ENCODE results near the gene CERS6. TPM values are rescaled to one million over a fixed set of nuclear protein-coding genes. Genes with fewer than 3 reads are reported as not detected.

CERS6 gene
- total RNA-seq, 2 donors from 2014 or later = 11.2 to 18.5 TPM

GRCh38 chr2:168462543-168463045, 6.5 kb downstream of the CERS6 start:
- ATAC-seq (replicated peaks in 1 of 2) (no peak), DNase-seq (no peak)
- no peaks in the 10 kb centered on the region for H3K9me3 Mint-ChIP-seq
- no peak overlapping the region for H3K27ac Mint-ChIP-seq
- no peak overlapping the region for H3K4me3 Mint-ChIP-seq
- peaks cover under 1 to 5% of the 10 kb centered on the region in 2 donors for H3K36me3 Mint-ChIP-seq (ENCODE audit: insufficient read depth in 2 of 2)
- H3K4me1 Mint-ChIP-seq (ENCODE audit: low read depth) = peaks cover 87% of the 10 kb centered on the region
- H3K27me3 Mint-ChIP-seq (ENCODE audit: low read depth) = no peaks in the 10 kb centered on the region

GRCh38 chr2:168465594-168465993, 9.5 kb downstream of the CERS6 start:
- Mint-ChIP-seq H3K27me3 (ENCODE audit: low read depth) (no peaks in the 10 kb centered on the region), H3K27ac (no peak overlapping the region), H3K4me3 (peak overlapping the region; percentile 28 to 90), H3K4me1 (ENCODE audit: low read depth) (peaks cover 87% of the 10 kb centered on the region), H3K9me3 (no peaks in the 10 kb centered on the region), H3K36me3 (ENCODE audit: insufficient read depth in 2 of 2) (peaks cover 0 to 5% of the 10 kb centered on the region in 2 donors)
- ATAC-seq (replicated peaks in 1 of 2) = peak; percentile 85 to 86
- DNase-seq = peak; percentile 24 to 31

DNA sequence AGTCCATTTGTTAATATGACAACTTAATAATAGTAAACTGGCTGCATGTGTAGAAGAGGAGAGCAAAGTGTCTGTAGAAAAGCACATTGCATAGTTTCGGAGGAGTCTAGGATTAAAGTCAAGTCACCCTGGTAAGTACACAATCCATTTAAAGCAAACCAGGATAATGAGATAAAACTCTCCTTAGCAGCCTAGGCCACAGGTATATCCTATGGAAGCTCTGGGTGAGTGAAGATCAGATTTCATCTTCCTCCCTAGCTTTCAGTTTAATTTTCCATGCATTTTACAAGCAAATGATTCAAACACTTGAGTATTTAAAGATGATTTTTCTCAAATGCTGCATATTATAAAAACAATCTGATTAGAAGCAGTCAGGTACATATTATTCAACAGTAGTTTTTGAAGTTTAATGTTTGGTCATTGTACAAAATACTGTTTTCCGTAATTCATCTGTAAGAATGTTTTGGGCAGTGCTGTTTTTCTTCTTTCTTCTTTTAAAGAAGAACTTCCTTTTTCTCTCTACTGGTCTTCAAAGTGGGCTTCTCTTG, 10.2 kb downstream of the CERS6 start:
- H3K27me3 Mint-ChIP-seq (ENCODE audit: low read depth) = no peaks in the 10 kb centered on the region
- H3K9me3 Mint-ChIP-seq = no peaks in the 10 kb centered on the region
- DNase-seq (no peak), ATAC-seq (replicated peaks in 1 of 2) (no peak)
- H3K27ac Mint-ChIP-seq = peak overlapping the region; percentile 27
- H3K36me3 Mint-ChIP-seq (ENCODE audit: insufficient read depth in 2 of 2) = peaks cover 0 to 5% of the 10 kb centered on the region in 2 donors
- H3K4me1 Mint-ChIP-seq (ENCODE audit: low read depth) = peaks cover 81% of the 10 kb centered on the region
- peak overlapping the region; percentile 63 to 90 for H3K4me3 Mint-ChIP-seq

- Mint-ChIP-seq H3K36me3 (ENCODE audit: insufficient read depth in 2 of 2) (peaks cover 0 to 5% of the 10 kb centered on the region in 2 donors), H3K4me3 (peak overlapping the region; percentile 63 to 90), H3K9me3 (no peaks in the 10 kb centered on the region), H3K27ac (peak overlapping the region; percentile 27), H3K4me1 (ENCODE audit: low read depth) (peaks cover 78% of the 10 kb centered on the region), H3K27me3 (ENCODE audit: low read depth) (no peaks in the 10 kb centered on the region)
- ATAC-seq (replicated peaks in 1 of 2) = no peak
- no peak for DNase-seq
Observed at GRCh38 chr2:168466834-168467565, 10.9 kb downstream of the CERS6 start.

GRCh38 chr2:168467729-168468128, 11.7 kb downstream of the CERS6 start:
- Mint-ChIP-seq H3K27ac (no peak overlapping the region), H3K36me3 (ENCODE audit: insufficient read depth in 2 of 2) (peaks cover 0 to 5% of the 10 kb centered on the region in 2 donors)
- DNase-seq = no peak

GRCh38 chr2:168468354-168468753, 12.3 kb downstream of the CERS6 start:
- ATAC-seq (replicated peaks in 1 of 2) (no peak), DNase-seq (no peak)
- Mint-ChIP-seq H3K36me3 (ENCODE audit: insufficient read depth in 2 of 2) (peaks cover 0 to 5% of the 10 kb centered on the region in 2 donors), H3K4me3 (no peak overlapping the region), H3K27ac (no peak overlapping the region), H3K27me3 (ENCODE audit: low read depth) (no peaks in the 10 kb centered on the region), H3K9me3 (no peaks in the 10 kb centered on the region), H3K4me1 (ENCODE audit: low read depth) (peaks cover 74% of the 10 kb centered on the region)

More at GRCh38 chr2:168467729-168468128, 11.7 kb downstream of the CERS6 start:
- peaks cover 77% of the 10 kb centered on the region for H3K4me1 Mint-ChIP-seq (ENCODE audit: low read depth)
- H3K4me3 Mint-ChIP-seq = no peak overlapping the region
- H3K9me3 Mint-ChIP-seq = no peaks in the 10 kb centered on the region
- H3K27me3 Mint-ChIP-seq (ENCODE audit: low read depth) = no peaks in the 10 kb centered on the region
- no peak for ATAC-seq (replicated peaks in 1 of 2)

DNA sequence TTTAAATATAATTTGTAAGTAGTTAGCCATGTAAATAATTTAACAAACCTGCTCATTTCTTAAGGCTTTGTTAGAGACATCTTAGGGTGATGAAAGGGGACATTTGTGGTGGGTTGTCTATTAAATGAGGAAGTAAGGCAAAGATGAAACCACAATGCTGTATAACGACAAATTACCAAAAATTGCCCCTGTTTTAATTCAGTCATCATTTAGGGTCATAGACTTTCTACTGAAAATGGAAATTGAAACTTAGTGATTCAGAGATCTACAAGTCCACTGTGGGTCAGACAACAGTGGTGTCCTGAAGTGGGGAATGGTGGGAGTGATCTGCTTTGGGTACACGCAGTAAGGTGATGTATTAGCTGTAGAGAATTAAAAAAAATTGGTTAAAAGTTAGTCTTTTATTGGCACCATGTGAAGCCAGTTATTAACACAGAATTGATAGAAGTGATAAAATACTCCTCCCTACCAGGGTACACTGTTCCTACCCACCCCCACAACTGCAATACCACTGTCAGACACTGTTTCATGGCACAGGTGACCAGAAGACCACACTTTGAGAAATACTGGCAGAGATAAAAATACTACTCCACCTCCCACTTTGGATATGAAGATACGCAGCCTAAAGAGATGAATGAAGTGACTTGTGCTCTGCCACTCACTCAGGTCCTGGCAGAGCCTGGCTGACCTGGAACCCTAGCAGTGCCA, 13.4 kb downstream of the CERS6 start:
- no peak overlapping the region for H3K4me3 Mint-ChIP-seq
- ATAC-seq (replicated peaks in 1 of 2) = no peak
- no peaks in the 10 kb centered on the region for H3K27me3 Mint-ChIP-seq (ENCODE audit: low read depth)
- DNase-seq = no peak
- H3K4me1 Mint-ChIP-seq (ENCODE audit: low read depth) = peaks cover 77% of the 10 kb centered on the region
- no peaks in the 10 kb centered on the region for H3K9me3 Mint-ChIP-seq
- peaks cover 0 to 5% of the 10 kb centered on the region in 2 donors for H3K36me3 Mint-ChIP-seq (ENCODE audit: insufficient read depth in 2 of 2)
- no peak overlapping the region for H3K27ac Mint-ChIP-seq

GRCh38 chr2:168470320-168471162, 14.5 kb downstream of the CERS6 start:
- Mint-ChIP-seq H3K27me3 (ENCODE audit: low read depth) (no peaks in the 10 kb centered on the region), H3K4me1 (ENCODE audit: low read depth) (peaks cover 66% of the 10 kb centered on the region), H3K27ac (no peak overlapping the region), H3K4me3 (no peak overlapping the region), H3K36me3 (ENCODE audit: insufficient read depth in 2 of 2) (peaks cover 0 to 2% of the 10 kb centered on the region in 2 donors), H3K9me3 (no peaks in the 10 kb centered on the region)
- DNase-seq (no peak), ATAC-seq (replicated peaks in 1 of 2) (no peak)

DNA sequence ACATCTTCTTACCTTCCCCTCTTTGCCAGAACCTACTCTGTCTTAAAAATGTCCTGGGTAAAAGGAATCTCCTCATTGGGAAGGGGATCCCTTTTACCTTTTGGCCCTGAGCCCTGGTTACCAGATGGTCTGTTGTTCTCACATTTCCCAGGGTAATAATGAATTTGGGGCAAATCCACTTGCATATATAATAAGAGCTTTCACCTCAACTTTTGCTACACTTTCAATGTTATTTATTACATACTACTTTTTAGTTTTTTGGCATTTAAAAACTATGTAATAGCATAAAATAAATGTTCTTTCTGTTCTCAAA, 15.0 kb downstream of the CERS6 start:
- no peaks in the 10 kb centered on the region for H3K27me3 Mint-ChIP-seq (ENCODE audit: low read depth)
- no peaks in the 10 kb centered on the region for H3K9me3 Mint-ChIP-seq
- no peak overlapping the region for H3K27ac Mint-ChIP-seq
- DNase-seq (no peak), ATAC-seq (replicated peaks in 1 of 2) (no peak)
- H3K4me1 Mint-ChIP-seq (ENCODE audit: low read depth) = peaks cover 60% of the 10 kb centered on the region
- H3K36me3 Mint-ChIP-seq (ENCODE audit: insufficient read depth in 2 of 2) = peaks cover 0 to 2% of the 10 kb centered on the region in 2 donors
- no peak overlapping the region for H3K4me3 Mint-ChIP-seq

- DNase-seq = no peak
- Mint-ChIP-seq H3K9me3 (no peaks in the 10 kb centered on the region), H3K4me1 (ENCODE audit: low read depth) (peaks cover 43% of the 10 kb centered on the region), H3K36me3 (ENCODE audit: insufficient read depth in 2 of 2) (no peaks in the 10 kb centered on the region), H3K4me3 (no peak overlapping the region), H3K27me3 (ENCODE audit: low read depth) (no peaks in the 10 kb centered on the region), H3K27ac (no peak overlapping the region)
- no peak for ATAC-seq (replicated peaks in 1 of 2)
Observed at GRCh38 chr2:168475636-168476035, 19.6 kb downstream of the CERS6 start.

- DNase-seq (no peak), ATAC-seq (replicated peaks in 1 of 2) (no peak)
- H3K4me3 Mint-ChIP-seq = no peak overlapping the region
- H3K9me3 Mint-ChIP-seq = no peaks in the 10 kb centered on the region
- H3K27ac Mint-ChIP-seq = no peak overlapping the region
- peaks cover 52% of the 10 kb centered on the region for H3K4me1 Mint-ChIP-seq (ENCODE audit: low read depth)
- no peaks in the 10 kb centered on the region for H3K27me3 Mint-ChIP-seq (ENCODE audit: low read depth)
- no peaks in the 10 kb centered on the region for H3K36me3 Mint-ChIP-seq (ENCODE audit: insufficient read depth in 2 of 2)
Observed at GRCh38 chr2:168478206-168478605, 22.1 kb downstream of the CERS6 start.

DNA sequence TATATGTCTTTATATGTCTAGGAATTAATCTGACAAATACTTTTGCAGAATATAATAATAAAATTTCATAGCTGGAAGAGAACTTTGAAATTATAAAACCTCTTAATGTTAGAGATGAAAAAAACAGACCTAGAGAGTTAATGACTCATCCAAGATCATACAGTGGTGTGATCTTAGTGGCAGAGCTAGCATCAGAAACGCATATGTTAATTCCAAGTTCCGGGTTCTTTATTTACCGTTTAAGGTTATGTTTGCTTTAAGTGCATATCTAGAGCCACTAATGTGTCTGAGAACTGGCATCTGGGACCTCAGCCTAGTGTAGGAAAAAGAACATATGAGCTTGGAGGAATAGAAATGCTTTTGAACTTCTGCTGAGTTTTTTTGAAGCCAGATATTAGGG, 24.3 kb downstream of the CERS6 start:
- no peaks in the 10 kb centered on the region for H3K27me3 Mint-ChIP-seq (ENCODE audit: low read depth)
- H3K4me1 Mint-ChIP-seq (ENCODE audit: low read depth) = peaks cover 52% of the 10 kb centered on the region
- ATAC-seq (replicated peaks in 1 of 2) (peak in 1 of 2 donors; percentile 44), DNase-seq (no peak)
- H3K27ac Mint-ChIP-seq = no peak overlapping the region
- H3K36me3 Mint-ChIP-seq (ENCODE audit: insufficient read depth in 2 of 2) = no peaks in the 10 kb centered on the region
- no peak overlapping the region for H3K4me3 Mint-ChIP-seq
- H3K9me3 Mint-ChIP-seq = no peaks in the 10 kb centered on the region
